ENCODE results near the gene IQSEC1. TPM values are rescaled to one million over a fixed set of nuclear protein-coding genes. Genes with fewer than 3 reads are reported as not detected.

IQSEC1 gene
- total and polyA plus RNA-seq, 8 donors = 24.9 to 57.0 (median 34.2) TPM

DNA sequence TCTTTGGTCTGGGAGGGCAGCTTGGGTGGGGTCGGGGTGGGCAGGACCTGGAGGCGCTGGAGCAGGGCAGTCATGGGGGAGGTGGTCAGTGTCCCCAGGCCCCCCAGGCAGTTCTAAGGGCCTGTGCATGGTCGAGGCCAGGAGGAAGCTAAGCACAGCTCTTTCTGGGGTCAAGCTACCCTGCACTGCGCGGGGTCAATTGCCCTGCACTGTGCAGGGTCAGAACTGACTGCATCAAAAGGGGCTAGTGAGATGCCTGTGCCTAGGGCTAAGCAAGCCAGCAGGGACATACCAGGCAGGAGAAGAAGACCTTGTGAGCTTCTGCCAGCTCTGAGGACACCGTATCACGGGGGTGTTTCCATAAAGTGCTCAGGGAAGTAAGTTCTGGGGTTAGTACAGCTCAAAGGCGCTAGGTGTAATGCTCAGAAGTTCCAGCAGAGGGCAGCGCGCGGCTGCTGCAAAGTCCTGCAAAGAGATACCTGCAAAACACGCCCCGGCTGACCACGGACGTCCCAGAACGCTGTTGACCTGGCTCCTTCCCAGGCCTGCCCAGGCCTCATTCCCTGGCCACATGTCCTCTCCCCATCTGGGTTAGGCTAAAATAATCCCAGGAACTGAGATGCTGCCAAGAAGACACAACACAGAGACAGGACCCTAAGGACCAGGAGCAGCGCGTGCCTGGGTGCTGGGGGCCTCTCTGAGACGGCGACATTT is 18.8 kb upstream of the IQSEC1 start:
- H3K27ac ChIP-seq = no peak overlapping the region
- H3K36me3 ChIP-seq = no peaks in the 10 kb centered on the region
- no peaks in the 10 kb centered on the region for H3K9me3 ChIP-seq
- H3K4me3 ChIP-seq = no peak overlapping the region
- peak; percentile 95 to 96 for TF ChIP-seq CTCF (IDR thresholded peaks at IDR 0.05)
- peak; percentile 62 to 96 (median 81) for DNase-seq
- peaks cover 2 to 7% of the 10 kb centered on the region in 2 donors for H3K4me1 ChIP-seq
- intact Hi-C loops (cut with DNase I) = loop anchor here in 1 of 2 donors (5.0 kb wide), 1 partner anchor 360 kb away; no protein-coding TSS in a partner anchor
- peaks cover 0 to 19% of the 10 kb centered on the region in 2 donors for H3K27me3 ChIP-seq
- ATAC-seq = peak; percentile 97

GRCh38 chr3:13088028-13089006 is 15.1 kb upstream of the IQSEC1 start:
- ATAC-seq (no peak), DNase-seq (no peak)
- TF ChIP-seq CTCF (IDR thresholded peaks at IDR 0.05) = no peak
- intact Hi-C loops (cut with DNase I) = no loop called here
- Histone ChIP-seq H3K4me3 (no peak overlapping the region), H3K27me3 (no peaks in the 10 kb centered on the region), H3K9me3 (no peaks in the 10 kb centered on the region), H3K36me3 (no peaks in the 10 kb centered on the region), H3K4me1 (peaks cover 2 to 7% of the 10 kb centered on the region in 2 donors), H3K27ac (no peak overlapping the region)

DNA sequence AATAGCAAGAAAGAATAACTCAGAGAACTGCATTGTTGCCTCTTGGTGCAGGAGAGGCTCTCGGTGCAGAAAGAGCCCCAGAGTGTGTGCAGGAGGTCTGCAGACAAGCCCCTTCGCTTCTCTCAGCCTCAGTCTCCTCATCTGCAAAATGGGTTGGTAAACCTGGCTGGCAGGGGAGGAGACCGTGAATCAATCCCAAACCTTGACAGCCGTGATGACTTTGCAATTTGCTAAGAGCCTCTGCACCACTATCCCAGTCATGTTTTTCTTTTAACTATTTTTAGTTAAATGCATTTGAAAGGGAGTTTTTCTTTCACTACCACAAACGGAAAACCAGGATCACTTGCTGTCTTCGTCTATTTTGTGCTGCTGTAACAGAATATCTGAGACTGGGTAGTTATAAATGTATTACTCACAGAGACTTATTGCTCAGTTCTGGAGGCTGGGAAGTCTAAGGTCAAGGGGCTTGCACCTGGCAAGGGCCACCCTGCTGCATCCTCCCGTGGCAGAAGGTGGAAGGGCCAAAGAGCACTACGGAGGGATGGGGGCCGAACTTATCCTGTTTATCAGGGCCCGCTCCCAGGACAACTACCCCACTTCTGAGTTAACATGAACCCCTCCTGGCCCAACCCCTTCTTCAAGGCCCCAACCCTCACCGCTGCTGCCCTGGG is 14.2 kb upstream of the IQSEC1 start:
- intact Hi-C loops (cut with DNase I) = no loop called here
- no peak for TF ChIP-seq CTCF (IDR thresholded peaks at IDR 0.05)
- no peak for ATAC-seq

GRCh38 chr3:13086531-13086981 is 13.3 kb upstream of the IQSEC1 start:
- H3K4me1 ChIP-seq = no peaks in the 10 kb centered on the region
- H3K27ac ChIP-seq = no peak overlapping the region
- ATAC-seq = no peak
- no peaks in the 10 kb centered on the region for H3K9me3 ChIP-seq
- intact Hi-C loops (cut with DNase I) = no loop called here
- TF ChIP-seq CTCF (IDR thresholded peaks at IDR 0.05) = no peak
- DNase-seq = no peak
- no peaks in the 10 kb centered on the region for H3K27me3 ChIP-seq
- H3K36me3 ChIP-seq = no peaks in the 10 kb centered on the region
- H3K4me3 ChIP-seq = no peak overlapping the region

More for the DNA sequence above, 14.2 kb upstream of the IQSEC1 start:
- no peaks in the 10 kb centered on the region for H3K27me3 ChIP-seq
- peaks cover 2 to 6% of the 10 kb centered on the region in 2 donors for H3K4me1 ChIP-seq
- H3K27ac ChIP-seq = no peak overlapping the region
- H3K4me3 ChIP-seq = no peak overlapping the region
- H3K36me3 ChIP-seq = no peaks in the 10 kb centered on the region
- H3K9me3 ChIP-seq = no peaks in the 10 kb centered on the region
- no peak for DNase-seq
